NT2/D1 (cell line): Measurements from ENCODE around the gene NFX1.

Experiments used
- DNase-seq: peaks from one replicate; pipeline ENCODE4 v3.0.0-alpha.2; 2011; ENCODE audit warnings: low read depth, low spot score
- H3K27me3 ChIP-seq: 2 replicates; pipeline ENCODE4 v1.6.0; 2011; ENCODE audit warnings: mild to moderate bottlenecking; ENCODE audit not compliant: insufficient read length, insufficient read depth
- H3K36me3 ChIP-seq: 2 replicates; pipeline ENCODE4 v1.6.1; 2011; ENCODE audit warnings: mild to moderate bottlenecking, low read length, mixed read lengths; ENCODE audit not compliant: insufficient read depth, insufficient read length
- H3K4me1 ChIP-seq: 2 replicates; pipeline ENCODE4 v1.5.1; 2011; ENCODE audit not compliant: insufficient read depth, insufficient read length
- H3K4me3 ChIP-seq: 2 replicates; pipeline ENCODE4 v1.5.1; 2011; ENCODE audit warnings: low read depth; ENCODE audit not compliant: insufficient read length
- H3K9ac ChIP-seq: 2 replicates; pipeline ENCODE4 v1.6.0; 2011; ENCODE audit warnings: low read depth; ENCODE audit not compliant: insufficient read length
- H3K9me3 ChIP-seq: 2 replicates; pipeline ENCODE4 v1.5.1; 2011; ENCODE audit warnings: mild to moderate bottlenecking, low read length; ENCODE audit not compliant: insufficient read depth
- SUZ12 ChIP-seq: IDR thresholded peaks from 2 replicates; pipeline ENCODE4 v1.6.1; 2011; ENCODE audit not compliant: insufficient read length, insufficient read depth; ENCODE audit errors: extremely low read depth
- YY1 ChIP-seq: IDR thresholded peaks from 2 replicates; pipeline ENCODE4 v1.6.1; 2011; ENCODE audit not compliant: insufficient read length, insufficient read depth
- ZNF274 ChIP-seq: IDR thresholded peaks from 2 replicates; pipeline ENCODE4 v1.6.1; 2011; ENCODE audit warnings: mild to moderate bottlenecking, low read depth, low read length

NFX1 gene

DNA sequence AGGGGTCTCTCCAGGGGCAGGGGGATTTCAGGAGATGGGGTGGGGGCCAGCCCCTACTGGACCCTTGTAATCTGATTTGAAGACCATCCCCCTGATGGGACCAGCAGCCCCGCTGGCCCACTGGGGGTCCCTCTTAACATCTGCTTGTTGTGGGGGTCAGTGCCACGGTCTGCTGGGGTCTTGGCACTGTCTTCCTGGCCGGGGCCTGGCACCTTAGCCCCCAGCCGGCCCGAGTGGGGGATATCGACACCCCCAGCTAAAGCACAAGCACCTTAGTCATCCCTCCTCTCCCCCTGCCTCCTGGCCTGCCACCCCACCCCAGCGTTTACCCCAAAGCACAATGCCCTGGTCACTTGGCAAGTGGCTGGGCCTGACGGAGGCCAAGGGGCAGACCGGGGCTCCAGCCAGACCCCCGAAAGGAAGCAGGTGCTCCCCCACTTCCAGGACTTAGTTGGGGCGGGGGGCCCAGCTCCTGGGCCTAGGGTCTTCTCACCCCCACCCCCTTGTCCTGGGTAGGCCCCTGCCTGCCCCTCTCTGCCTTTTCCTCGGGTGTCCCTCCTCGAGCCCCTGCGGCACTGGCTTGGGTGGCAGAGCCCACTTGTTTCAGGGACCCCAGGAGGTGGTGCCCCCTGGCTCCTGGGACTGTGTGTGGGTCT, 1.4 kb upstream of the NFX1 start:
- peaks cover 2% of the 10 kb centered on the region for H3K4me1 ChIP-seq
- H3K27me3 ChIP-seq: no peaks in the 10 kb centered on the region
- H3K36me3 ChIP-seq: peaks cover 23% of the 10 kb centered on the region
- H3K9ac ChIP-seq: peak overlapping the region; percentile 76
- H3K4me3 ChIP-seq: no peak overlapping the region
- TF ChIP-seq YY1: no peak
- no peak for TF ChIP-seq SUZ12
- TF ChIP-seq ZNF274: no peak
- no peak for DNase-seq
- H3K9me3 ChIP-seq: no peaks in the 10 kb centered on the region

DNA sequence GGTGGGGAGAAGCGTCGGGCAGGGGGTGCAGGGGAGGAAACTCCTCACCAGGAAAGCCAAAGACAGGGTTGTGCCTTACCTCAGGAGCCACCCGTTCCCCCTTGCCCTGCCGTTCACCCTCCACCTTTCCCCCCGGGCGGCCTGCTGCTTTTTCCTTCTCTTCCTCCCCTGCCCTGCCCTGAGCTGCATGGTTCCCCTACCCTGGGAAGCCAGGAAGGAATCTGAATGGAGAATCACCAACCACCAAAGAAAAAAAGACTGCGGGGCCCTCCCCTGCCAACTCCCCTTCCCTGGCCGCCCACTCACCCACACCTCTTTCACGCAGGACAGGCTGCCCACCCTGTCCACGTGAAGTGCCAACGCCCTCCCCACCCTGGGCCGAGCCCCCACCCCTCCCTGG, 820 bp upstream of the NFX1 start:
- Histone ChIP-seq H3K9me3 (no peaks in the 10 kb centered on the region), H3K4me3 (peak overlapping the region; percentile 87), H3K27me3 (no peaks in the 10 kb centered on the region), H3K36me3 (peaks cover 29% of the 10 kb centered on the region), H3K9ac (peak overlapping the region; percentile 76), H3K4me1 (peaks cover 2% of the 10 kb centered on the region)
- no peak for DNase-seq
- no peak for TF ChIP-seq ZNF274
- TF ChIP-seq SUZ12: no peak
- no peak for TF ChIP-seq YY1

DNA sequence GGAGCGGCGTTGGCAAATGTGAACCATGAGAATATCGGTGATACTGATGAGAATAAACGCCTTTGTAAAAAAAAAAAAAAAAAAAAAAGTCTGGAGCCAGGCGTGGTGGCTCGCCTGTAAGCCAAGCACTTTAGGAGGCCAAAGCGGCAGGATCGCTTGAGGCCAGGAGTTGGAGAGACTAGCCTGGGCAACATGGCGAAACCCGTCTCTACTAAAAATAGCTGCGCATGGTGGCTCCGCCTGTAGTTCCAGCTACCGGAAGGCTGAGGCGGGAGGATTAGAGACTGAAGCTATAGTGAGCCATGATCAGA, 425 bp upstream of the NFX1 start:
- H3K27me3 ChIP-seq: no peaks in the 10 kb centered on the region
- DNase-seq: no peak
- peaks cover 2% of the 10 kb centered on the region for H3K4me1 ChIP-seq
- peaks cover 33% of the 10 kb centered on the region for H3K36me3 ChIP-seq
- TF ChIP-seq SUZ12: no peak
- peak; percentile 35 for TF ChIP-seq YY1
- TF ChIP-seq ZNF274: no peak
- H3K9ac ChIP-seq: peak overlapping the region; percentile 92
- peak overlapping the region; percentile 87 for H3K4me3 ChIP-seq
- no peaks in the 10 kb centered on the region for H3K9me3 ChIP-seq

DNA sequence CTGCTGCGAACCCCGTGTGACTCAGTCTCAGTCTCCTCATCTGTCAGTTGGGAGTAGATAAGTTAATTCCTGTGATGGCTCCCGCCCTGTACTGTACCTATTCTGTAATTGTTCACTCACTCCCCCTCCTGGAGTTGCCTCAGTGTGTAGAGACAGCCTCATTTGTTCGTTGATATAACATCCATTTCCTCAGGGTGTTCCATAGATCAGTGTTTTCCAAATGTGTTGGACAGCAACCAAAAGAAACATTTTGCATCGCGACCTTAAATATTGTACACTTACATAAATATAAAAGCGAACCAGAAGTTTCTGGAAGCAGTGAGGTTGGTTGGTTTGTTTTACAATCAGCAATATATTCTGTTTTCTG, 698 bp downstream of the NFX1 start:
- peak overlapping the region; percentile 92 for H3K9ac ChIP-seq
- H3K4me3 ChIP-seq: peak overlapping the region; percentile 87
- no peak for DNase-seq
- no peaks in the 10 kb centered on the region for H3K9me3 ChIP-seq
- peaks cover 2% of the 10 kb centered on the region for H3K4me1 ChIP-seq
- H3K36me3 ChIP-seq: peaks cover 42% of the 10 kb centered on the region
- TF ChIP-seq SUZ12 (no peak), YY1 (no peak), ZNF274 (no peak)
- no peaks in the 10 kb centered on the region for H3K27me3 ChIP-seq

DNA sequence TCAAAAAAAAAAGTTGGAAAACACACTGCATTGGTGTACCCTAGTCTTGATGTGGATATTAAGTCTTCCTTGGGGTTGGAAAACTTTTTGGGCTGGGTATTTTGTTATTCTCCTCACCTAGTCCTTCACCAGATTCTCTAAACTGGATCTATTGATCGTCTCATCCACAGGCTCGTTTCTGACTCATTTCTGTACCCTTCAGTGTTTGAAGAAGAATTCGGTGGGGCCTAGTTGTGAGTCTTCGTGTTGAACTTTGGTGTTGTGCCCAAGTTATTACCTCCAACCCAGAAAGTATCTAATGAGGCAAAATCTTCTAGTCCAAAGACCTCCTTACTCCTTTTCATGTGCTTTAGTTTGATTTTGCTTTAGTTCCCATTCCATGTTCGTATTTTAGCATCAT, 1.6 kb downstream of the NFX1 start:
- Histone ChIP-seq H3K4me3 (no peak overlapping the region), H3K27me3 (no peaks in the 10 kb centered on the region), H3K9ac (no peak overlapping the region), H3K4me1 (peaks cover 2% of the 10 kb centered on the region), H3K9me3 (no peaks in the 10 kb centered on the region), H3K36me3 (peaks cover 51% of the 10 kb centered on the region)
- no peak for TF ChIP-seq YY1
- no peak for TF ChIP-seq ZNF274
- no peak for TF ChIP-seq SUZ12
- no peak for DNase-seq

DNA sequence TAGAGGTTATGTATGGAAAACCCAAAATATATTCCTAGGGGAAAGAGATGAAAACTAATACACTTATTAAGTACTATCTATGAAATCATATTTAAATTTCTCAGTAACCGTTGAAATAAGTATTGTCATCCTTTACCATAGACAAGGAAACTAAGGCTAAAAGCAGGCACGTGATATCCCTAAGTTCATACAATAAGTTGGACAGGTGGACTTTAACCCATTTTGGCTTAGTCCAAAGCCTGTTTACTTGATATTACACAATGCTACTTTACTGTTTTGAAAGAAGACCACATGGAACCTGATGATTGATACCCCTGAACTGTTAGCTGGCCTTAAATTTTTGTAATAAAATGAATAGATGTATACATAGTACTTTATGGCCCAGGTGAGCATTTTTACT, 3.5 kb downstream of the NFX1 start:
- no peak overlapping the region for H3K9ac ChIP-seq
- peaks cover 69% of the 10 kb centered on the region for H3K36me3 ChIP-seq
- no peak overlapping the region for H3K4me3 ChIP-seq
- H3K4me1 ChIP-seq: peaks cover 2% of the 10 kb centered on the region
- H3K9me3 ChIP-seq: no peaks in the 10 kb centered on the region
- DNase-seq: no peak
- TF ChIP-seq ZNF274: no peak
- TF ChIP-seq SUZ12: no peak
- no peak for TF ChIP-seq YY1
- no peaks in the 10 kb centered on the region for H3K27me3 ChIP-seq

DNA sequence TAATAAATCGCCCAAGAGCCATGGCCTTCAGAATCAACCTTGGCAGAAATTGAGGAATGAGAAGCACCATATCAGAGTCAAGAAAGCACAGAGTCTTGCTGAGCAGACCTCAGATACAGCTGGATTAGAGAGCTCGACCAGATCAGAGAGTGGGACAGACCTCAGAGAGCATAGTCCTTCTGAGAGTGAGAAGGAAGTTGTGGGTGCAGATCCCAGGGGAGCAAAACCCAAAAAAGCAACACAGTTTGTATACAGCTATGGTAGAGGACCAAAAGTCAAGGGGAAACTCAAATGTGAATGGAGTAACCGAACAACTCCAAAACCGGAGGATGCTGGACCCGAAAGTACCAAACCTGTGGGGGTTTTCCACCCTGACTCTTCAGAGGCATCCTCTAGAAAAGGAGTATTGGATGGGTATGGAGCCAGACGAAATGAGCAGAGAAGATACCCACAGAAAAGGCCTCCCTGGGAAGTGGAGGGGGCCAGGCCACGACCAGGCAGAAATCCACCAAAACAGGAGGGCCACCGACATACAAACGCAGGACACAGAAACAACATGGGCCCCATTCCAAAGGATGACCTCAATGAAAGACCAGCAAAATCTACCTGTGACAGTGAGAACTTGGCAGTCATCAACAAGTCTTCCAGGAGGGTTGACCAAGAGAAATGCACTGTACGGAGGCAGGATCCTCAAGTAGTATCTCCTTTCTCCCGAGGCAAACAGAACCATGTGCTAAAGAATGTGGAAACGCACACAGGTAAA, 4.5 kb downstream of the NFX1 start:
- no peaks in the 10 kb centered on the region for H3K9me3 ChIP-seq
- peaks cover 80% of the 10 kb centered on the region for H3K36me3 ChIP-seq
- no peak for TF ChIP-seq YY1
- no peak for TF ChIP-seq ZNF274
- no peak for TF ChIP-seq SUZ12
- H3K4me1 ChIP-seq: no peaks in the 10 kb centered on the region
- no peak overlapping the region for H3K9ac ChIP-seq
- H3K4me3 ChIP-seq: no peak overlapping the region
- no peaks in the 10 kb centered on the region for H3K27me3 ChIP-seq
- no peak for DNase-seq
